ENCODE measurements around the gene MINDY2. TPM values are rescaled to one million over a fixed set of nuclear protein-coding genes. Genes with fewer than 3 reads are reported as not detected.

Gene MINDY2
- polyA plus RNA-seq, 1 donor (not counting 4 experiments of a cell fraction or from before 2014, with no cell fraction given): 11.2 TPM

- dilution Hi-C loops (cut with MboI; ENCODE audit: extremely low pct_ligation_motif_present, low sequenced_read_pairs): no loop called here
- no peak for DNase-seq (ENCODE audit: low read depth, low spot score)
- H3K27ac ChIP-seq (ENCODE audit: control insufficient read depth, insufficient read depth, low read length): no peak overlapping the region
Measured at GRCh38 chr15:58870451-58870850, 99.3 kb downstream of the MINDY2 start.

GRCh38 chr15:58873267-58873666 lies 102.2 kb downstream of the MINDY2 start:
- TF ChIP-seq CTCF (optimal IDR thresholded peaks at IDR 0.05 in 1 of 3, IDR thresholded peaks at IDR 0.05 in 1 of 3, conservative IDR thresholded peaks at IDR 0.05 in 1 of 3; ENCODE audit: extremely low read depth in 1 of 3, insufficient read depth in 2 of 3, low read length in 3 of 3): no peak
- TF ChIP-seq EZH2 (IDR thresholded peaks at IDR 0.05; ENCODE audit: low read length): no peak
- peaks cover 3 to 6% of the 10 kb centered on the region in 2 experiments for H3K36me3 ChIP-seq (ENCODE audit: control insufficient read depth in 2 of 2, extremely low read depth in 1 of 2, insufficient read depth in 2 of 2, low read length in 2 of 2)
- no peak overlapping the region for H3K4me2 ChIP-seq (ENCODE audit: control insufficient read depth, extremely low read depth, insufficient read depth, low read depth, low read length)
- dilution Hi-C loops (cut with MboI; ENCODE audit: extremely low pct_ligation_motif_present, low sequenced_read_pairs): no loop called here
- no peaks in the 10 kb centered on the region for H3K79me2 ChIP-seq (ENCODE audit: control insufficient read depth, insufficient read depth, low read length)
- H3K9me1 ChIP-seq (ENCODE audit: control insufficient read depth, extremely low read depth, insufficient read depth, low read length): no peaks in the 10 kb centered on the region
- H3K9me3 ChIP-seq (ENCODE audit: control insufficient read depth, low read depth, low read length): no peaks in the 10 kb centered on the region
- DNase-seq (ENCODE audit: low read depth, low spot score) (no peak), FAIRE-seq (no peak)
- H3K27ac ChIP-seq (ENCODE audit: control insufficient read depth, insufficient read depth, low read length): no peak overlapping the region
- H3K4me1 ChIP-seq (ENCODE audit: control insufficient read depth, extremely low read depth, insufficient read depth, low read length): peaks cover 4% of the 10 kb centered on the region
- no peaks in the 10 kb centered on the region for H3K27me3 ChIP-seq (ENCODE audit: control insufficient read depth, extremely low read depth, insufficient read depth, low read length)
- no peak overlapping the region for H3K4me3 ChIP-seq (ENCODE audit: control insufficient read depth in 2 of 3, extremely low read depth in 1 of 3, insufficient read depth in 2 of 3, low read depth in 1 of 3, low read length in 3 of 3)
- H4K20me1 ChIP-seq (ENCODE audit: control insufficient read depth, extremely low read depth, insufficient read depth, low read length): no peaks in the 10 kb centered on the region
- no peak overlapping the region for H3K9ac ChIP-seq (ENCODE audit: control insufficient read depth, extremely low read depth, insufficient read depth, low read length)
- no peak overlapping the region for H2AFZ ChIP-seq (ENCODE audit: control insufficient read depth, low read length)

More at GRCh38 chr15:58870451-58870850, 99.3 kb downstream of the MINDY2 start:
- H4K20me1 ChIP-seq (ENCODE audit: control insufficient read depth, extremely low read depth, insufficient read depth, low read length): no peaks in the 10 kb centered on the region
- no peak overlapping the region for H3K4me3 ChIP-seq (ENCODE audit: control insufficient read depth in 2 of 3, extremely low read depth in 1 of 3, insufficient read depth in 2 of 3, low read depth in 1 of 3, low read length in 3 of 3)
- no peak overlapping the region for H2AFZ ChIP-seq (ENCODE audit: control insufficient read depth, low read length)
- no peak for FAIRE-seq
- no peaks in the 10 kb centered on the region for H3K36me3 ChIP-seq (ENCODE audit: control insufficient read depth in 2 of 2, extremely low read depth in 1 of 2, insufficient read depth in 2 of 2, low read length in 2 of 2)
- H3K4me1 ChIP-seq (ENCODE audit: control insufficient read depth, extremely low read depth, insufficient read depth, low read length): peaks cover 4% of the 10 kb centered on the region
- H3K79me2 ChIP-seq (ENCODE audit: control insufficient read depth, insufficient read depth, low read length): no peaks in the 10 kb centered on the region
- no peaks in the 10 kb centered on the region for H3K9me3 ChIP-seq (ENCODE audit: control insufficient read depth, low read depth, low read length)
- H3K9ac ChIP-seq (ENCODE audit: control insufficient read depth, extremely low read depth, insufficient read depth, low read length): no peak overlapping the region
- TF ChIP-seq EZH2 (IDR thresholded peaks at IDR 0.05; ENCODE audit: low read length) (no peak), CTCF (optimal IDR thresholded peaks at IDR 0.05 in 1 of 3, IDR thresholded peaks at IDR 0.05 in 1 of 3, conservative IDR thresholded peaks at IDR 0.05 in 1 of 3; ENCODE audit: extremely low read depth in 1 of 3, insufficient read depth in 2 of 3, low read length in 3 of 3) (no peak)
- H3K9me1 ChIP-seq (ENCODE audit: control insufficient read depth, extremely low read depth, insufficient read depth, low read length): no peaks in the 10 kb centered on the region
- no peaks in the 10 kb centered on the region for H3K27me3 ChIP-seq (ENCODE audit: control insufficient read depth, extremely low read depth, insufficient read depth, low read length)
- H3K4me2 ChIP-seq (ENCODE audit: control insufficient read depth, extremely low read depth, insufficient read depth, low read depth, low read length): no peak overlapping the region

Measured in keratinocyte (primary cell).